H9 (cell line): ENCODE measurements around the gene TMA7. TPM values are rescaled to one million over a fixed set of nuclear protein-coding genes. Genes with fewer than 3 reads are reported as not detected.

Experiments used
- DNase-seq: peaks from one replicate; pipeline ENCODE4 v3.0.0-alpha.2; 2017
- H2AFZ ChIP-seq: one replicate; pipeline ENCODE4 v1.6.1; 2013; ENCODE audit warnings: mild to moderate bottlenecking, low read length, control low read depth, moderate library complexity
- H2AK5ac ChIP-seq: 2 replicates; pipeline ENCODE4 v1.6.1; 2013; ENCODE audit warnings: low read length, control low read depth, mixed read lengths; ENCODE audit not compliant: insufficient read length
- H2BK120ac ChIP-seq: one replicate; pipeline ENCODE4 v1.6.1; 2013; ENCODE audit warnings: low read depth, mild to moderate bottlenecking, low read length, control low read depth, inconsistent platforms; ENCODE audit not compliant: poor library complexity, severe bottlenecking
- H2BK12ac ChIP-seq: 2 replicates; pipeline ENCODE4 v1.6.1; 2013; ENCODE audit warnings: low read length, control low read depth, mixed read lengths, low read depth; ENCODE audit not compliant: insufficient read length
- H2BK15ac ChIP-seq: 2 replicates; pipeline ENCODE4 v1.6.1; 2013; ENCODE audit warnings: low read depth, low read length, control low read depth
- H2BK20ac ChIP-seq: one replicate; pipeline ENCODE4 v1.6.1; 2013; ENCODE audit warnings: low read depth, mild to moderate bottlenecking, low read length, control low read depth, inconsistent platforms; ENCODE audit not compliant: poor library complexity, severe bottlenecking
- H2BK5ac ChIP-seq: 2 replicates; pipeline ENCODE4 v1.6.1; 2013; ENCODE audit warnings: low read length, control low read depth, mixed read lengths; ENCODE audit not compliant: insufficient read length
- H3K14ac ChIP-seq: 2 replicates; pipeline ENCODE4 v1.6.1; 2013; ENCODE audit warnings: low read length, control low read depth; ENCODE audit not compliant: insufficient read depth
- H3K18ac ChIP-seq: 2 replicates; pipeline ENCODE4 v1.6.1; 2013; ENCODE audit warnings: low read depth, mild to moderate bottlenecking, mixed read lengths, low read length, control low read depth; ENCODE audit not compliant: insufficient read length
- H3K23ac ChIP-seq: 2 replicates; pipeline ENCODE4 v1.6.1; 2013; ENCODE audit warnings: low read length, control low read depth, mixed read lengths, low read depth; ENCODE audit not compliant: insufficient read length
- H3K23me2 ChIP-seq: 2 replicates; pipeline ENCODE4 v1.6.1; 2013; ENCODE audit warnings: low read depth, mild to moderate bottlenecking, mixed read lengths, low read length, control low read depth; ENCODE audit not compliant: insufficient read length, poor library complexity, severe bottlenecking
- H3K27ac ChIP-seq: 2 replicates; pipeline ENCODE4 v1.5.1; 2013; ENCODE audit warnings: low read length, control low read depth, mixed read lengths, low read depth; ENCODE audit not compliant: insufficient read length
- H3K27me3 ChIP-seq: 2 replicates; pipeline ENCODE4 v1.6.1; 2013; ENCODE audit warnings: low read length, control low read depth, inconsistent platforms; ENCODE audit not compliant: insufficient read depth
- H3K4ac ChIP-seq: 2 replicates; pipeline ENCODE4 v1.6.1; 2013; ENCODE audit warnings: low read depth, mild to moderate bottlenecking, control low read depth, inconsistent platforms, low read length, moderate library complexity
- H3K4me1 ChIP-seq: 2 replicates; pipeline ENCODE4 v1.6.1; 2013; ENCODE audit warnings: low read length, control low read depth, inconsistent platforms; ENCODE audit not compliant: insufficient read depth
- H3K4me2 ChIP-seq: 2 replicates; pipeline ENCODE4 v1.6.1; 2013; ENCODE audit warnings: low read length, control low read depth, mixed read lengths; ENCODE audit not compliant: insufficient read length, insufficient read depth
- H3K56ac ChIP-seq: 2 replicates; pipeline ENCODE4 v1.6.1; 2013; ENCODE audit warnings: low read depth, mild to moderate bottlenecking, mixed read lengths, low read length, control low read depth; ENCODE audit not compliant: insufficient read length
- H3K79me1 ChIP-seq: 2 replicates; pipeline ENCODE4 v1.6.1; 2013; ENCODE audit warnings: low read depth, mild to moderate bottlenecking, moderate library complexity, low read length, control low read depth, inconsistent platforms; ENCODE audit not compliant: insufficient read depth, poor library complexity, severe bottlenecking
- H3K79me2 ChIP-seq: 2 replicates; pipeline ENCODE4 v1.6.1; 2013; ENCODE audit warnings: low read length, control low read depth, inconsistent platforms; ENCODE audit not compliant: insufficient read depth
- H3K9ac ChIP-seq: 2 replicates; pipeline ENCODE4 v1.6.1; 2013; ENCODE audit warnings: low read length, control low read depth, mixed read lengths; ENCODE audit not compliant: insufficient read length; ENCODE audit errors: extremely low read depth
- H3K9me3 ChIP-seq: one replicate; pipeline ENCODE4 v1.6.1; 2013; ENCODE audit warnings: low read depth, low read length, inconsistent platforms; ENCODE audit not compliant: control insufficient read depth
- H3T11ph ChIP-seq: one replicate; pipeline ENCODE4 v1.6.1; 2013; ENCODE audit warnings: mild to moderate bottlenecking, low read length, control low read depth, inconsistent platforms
- H4K20me1 ChIP-seq: one replicate; pipeline ENCODE4 v1.6.1; 2013; ENCODE audit not compliant: control insufficient read depth, insufficient read length, insufficient read depth
- H4K5ac ChIP-seq: 2 replicates; pipeline ENCODE4 v1.6.1; 2013; ENCODE audit warnings: low read depth, mild to moderate bottlenecking, mixed read lengths, low read length, control low read depth; ENCODE audit not compliant: insufficient read length
- H4K8ac ChIP-seq: replicated peaks from 2 replicates; pipeline ENCODE4 v1.6.1; 2013; ENCODE audit warnings: low read length, control low read depth, mixed read lengths, low read depth; ENCODE audit not compliant: insufficient read length
- H4K91ac ChIP-seq: 2 replicates; pipeline ENCODE4 v1.6.1; 2013; ENCODE audit warnings: low read depth, mild to moderate bottlenecking, moderate library complexity, mixed read lengths, low read length, control low read depth; ENCODE audit not compliant: insufficient read length
- H3K27ac Mint-ChIP-seq, 3 experiments: 2 replicates in 2 of 3; 3 replicates in 1 of 3; pipeline ENCODE4 v1.8.0; 2020 to 2021; ENCODE audit warnings: mixed read lengths in 3 of 3, mild to moderate bottlenecking in 1 of 3, moderate library complexity in 1 of 3
- H3K27me3 Mint-ChIP-seq: 2 replicates; pipeline ENCODE4 v1.8.0; 2021; ENCODE audit warnings: low read depth, mild to moderate bottlenecking, moderate library complexity, mixed read lengths
- H3K36me3 Mint-ChIP-seq, 3 experiments: 2 replicates in 2 of 3; 3 replicates in 1 of 3; pipeline ENCODE4 v1.8.0; 2020 to 2021; ENCODE audit warnings: low read depth in 3 of 3, mixed read lengths in 3 of 3; ENCODE audit not compliant: insufficient read depth in 1 of 3
- H3K4me1 Mint-ChIP-seq, 2 experiments: 2 replicates each; pipeline ENCODE4 v1.8.0; 2020; ENCODE audit warnings: mixed read lengths in 2 of 2
- H3K4me3 Mint-ChIP-seq, 2 experiments: 2 replicates in 1 of 2; 3 replicates in 1 of 2; pipeline ENCODE4 v1.8.0; 2020 to 2021; ENCODE audit warnings: mild to moderate bottlenecking in 2 of 2, mixed read lengths in 2 of 2, moderate library complexity in 1 of 2
- H3K9me3 Mint-ChIP-seq, 2 experiments: 2 replicates in 1 of 2; 3 replicates in 1 of 2; pipeline ENCODE4 v1.8.0; 2020; ENCODE audit warnings: mild to moderate bottlenecking in 2 of 2, mixed read lengths in 2 of 2, moderate library complexity in 1 of 2
- CTCF ChIP-seq: fragments of 200-600 bp; sonication (generic); conservative IDR thresholded peaks from 3 replicates; pipeline ENCODE4 v1.8.0; 2021; ENCODE audit warnings: antibody characterized with exemption, mild to moderate bottlenecking
- WGBS: extraction: QIAGEN DNeasy Blood & Tissue Kit; methylation state at CpG from one replicate; pipeline ENCODE4 v1.1.7; 2013; ENCODE audit warnings: missing lambda C conversion rate, low lambda C conversion rate, mixed read lengths; ENCODE audit not compliant: insufficient read length; ENCODE audit errors: extremely low coverage; 5-methylcytosine and 5-hydroxymethylcytosine counted together
- total RNA-seq: library from RNA; stranded (reverse); gene quantifications from 2 replicates; pipeline ENCODE4 v1.2.1, GENCODE V29; 2021

Gene TMA7
- total RNA-seq, 1 experiment from 2014 or later = 305 TPM

- H3K56ac ChIP-seq = no peak overlapping the region
- H3K4me1 Mint-ChIP-seq = peaks cover 32 to 37% of the 10 kb centered on the region in 2 experiments
- DNase-seq = no peak
- no peak overlapping the region for H3K14ac ChIP-seq
- H3K79me2 ChIP-seq = peaks cover 35% of the 10 kb centered on the region; the same call in 1 of the 2 replicates
- no peaks in the 10 kb centered on the region for H3K79me1 ChIP-seq
- H3K4me1 ChIP-seq = peaks cover 9% of the 10 kb centered on the region; the same call in 1 of the 2 replicates
- no peaks in the 10 kb centered on the region for H3K27me3 Mint-ChIP-seq
- no peak overlapping the region; a peak in 2 of 5 replicates for H3K4me3 Mint-ChIP-seq
- no peaks in the 10 kb centered on the region for H3K27me3 ChIP-seq
- no peak overlapping the region for H2BK120ac ChIP-seq
- no peak overlapping the region for H3K9ac ChIP-seq
- H2BK15ac ChIP-seq = no peak overlapping the region
- no peak overlapping the region for H3K4ac ChIP-seq
- no peaks in the 10 kb centered on the region for H4K20me1 ChIP-seq
- WGBS = no CpG with 5 or more reads among the region's 13 CpGs
- no peak overlapping the region for H4K5ac ChIP-seq
- no peak overlapping the region for H3K23ac ChIP-seq
- no peak overlapping the region for H4K91ac ChIP-seq
- H3T11ph ChIP-seq = no peak overlapping the region
- H3K18ac ChIP-seq = no peak overlapping the region
- H2AFZ ChIP-seq = no peak overlapping the region
- H3K9me3 ChIP-seq = no peaks in the 10 kb centered on the region
- H3K27ac Mint-ChIP-seq = peak overlapping the region; percentile 6 to 94 (median 78); a peak in 4 of 7 replicates
- no peak overlapping the region for H4K8ac ChIP-seq
- no peaks in the 10 kb centered on the region for H3K9me3 Mint-ChIP-seq
- no peak for TF ChIP-seq CTCF
- no peak overlapping the region for H2BK5ac ChIP-seq
- no peak overlapping the region for H3K4me2 ChIP-seq
- H3K23me2 ChIP-seq = peaks cover 13% of the 10 kb centered on the region
- H2BK12ac ChIP-seq = no peak overlapping the region
- no peak overlapping the region for H2AK5ac ChIP-seq
- no peak overlapping the region for H2BK20ac ChIP-seq
- H3K27ac ChIP-seq = no peak overlapping the region
- H3K36me3 Mint-ChIP-seq = peaks cover 12 to 36% (median 32%) of the 10 kb centered on the region in 3 experiments; a peak in 6 of 7 replicates
Observed at GRCh38 chr3:48425281-48425812, 14.7 kb upstream of the TMA7 start.
